Mesodermal cell (in vitro differentiated cells): ENCODE data around the gene NPSR1.
"Not testable (repeated sequence)": the region's sequence is repeated elsewhere in the genome, so short reads cannot be mapped to it uniquely, and the experiment has no call there.

Source experiments
- H3K27ac ChIP-seq: 2 replicates; pipeline ENCODE4 v1.7.0; 2013; ENCODE audit warnings: mild to moderate bottlenecking, low read depth, low read length, moderate library complexity; ENCODE audit not compliant: severe bottlenecking
- H3K36me3 ChIP-seq: 2 replicates; pipeline ENCODE4 v1.7.1; 2013; ENCODE audit warnings: mild to moderate bottlenecking, low read length, moderate library complexity; ENCODE audit not compliant: control insufficient read depth, insufficient read depth
- H3K4me1 ChIP-seq: one replicate; pipeline ENCODE4 v1.7.1; 2013; ENCODE audit warnings: mild to moderate bottlenecking, low read length; ENCODE audit not compliant: insufficient read depth, control insufficient read depth, poor library complexity, severe bottlenecking
- H3K4me3 ChIP-seq: 2 replicates; pipeline ENCODE4 v1.7.0; 2013; ENCODE audit warnings: low read length, control low read depth, mild to moderate bottlenecking; ENCODE audit not compliant: insufficient read depth, poor library complexity, severe bottlenecking; ENCODE audit errors: extremely low read depth
- H3K9me3 ChIP-seq: 2 replicates; pipeline ENCODE4 v1.7.1; 2013; ENCODE audit warnings: mild to moderate bottlenecking, low read length, moderate library complexity; ENCODE audit not compliant: control insufficient read depth
- WGBS, 2 experiments: methylation state at CpG; one replicate each; pipeline ENCODE4 v1.1.5; 2013; ENCODE audit warnings: missing lambda C conversion rate in 2 of 2; ENCODE audit not compliant: insufficient coverage in 2 of 2; 5-methylcytosine and 5-hydroxymethylcytosine counted together

The NPSR1 gene

DNA sequence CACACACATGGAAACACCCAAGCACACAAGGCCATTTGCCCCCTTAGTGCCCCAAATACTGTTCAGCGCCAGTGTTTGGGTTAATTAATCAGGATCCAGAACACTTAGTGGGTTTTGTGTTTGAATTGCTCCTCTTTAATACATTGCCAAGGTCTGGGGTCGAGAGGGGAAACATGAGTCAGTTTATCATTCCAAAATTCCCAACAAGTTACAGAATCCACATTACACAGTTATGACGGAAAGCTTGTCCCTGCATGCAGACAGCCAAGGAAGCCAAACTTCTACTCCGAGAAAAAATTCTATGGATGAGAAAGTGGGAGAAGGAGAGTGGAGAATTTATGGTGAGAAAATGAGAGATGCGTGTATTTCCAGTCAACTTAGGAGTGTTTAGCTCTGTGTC, 189.0 kb downstream of the NPSR1 start:
- Histone ChIP-seq H3K27ac (no peak overlapping the region), H3K36me3 (no peaks in the 10 kb centered on the region), H3K4me3 (no peak overlapping the region), H3K4me1 (peaks cover 25% of the 10 kb centered on the region), H3K9me3 (no peaks in the 10 kb centered on the region)
- WGBS, 2 experiments, result 93 to 97% methylated on average over 3 of the region's 5 CpGs

DNA sequence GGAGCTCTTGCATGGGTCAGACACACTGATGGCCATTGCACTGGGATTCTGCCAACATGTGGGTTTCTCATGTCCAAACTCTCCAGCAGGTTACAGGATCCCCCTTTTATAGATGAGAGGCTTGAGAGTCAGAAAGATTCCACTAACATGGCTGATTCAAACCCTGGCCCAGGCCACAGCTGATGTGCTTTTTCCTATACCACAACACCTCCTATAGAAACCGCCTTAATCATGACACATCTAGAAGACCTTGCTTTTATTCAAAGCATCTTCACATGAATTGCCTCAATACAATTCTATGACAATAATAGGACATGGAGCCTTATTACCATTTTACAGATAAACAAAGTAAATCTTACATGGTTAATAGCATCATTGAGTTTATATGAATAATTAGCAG, 190.7 kb downstream of the NPSR1 start:
- Histone ChIP-seq H3K4me1 (peaks cover 32% of the 10 kb centered on the region), H3K27ac (no peak overlapping the region), H3K36me3 (no peaks in the 10 kb centered on the region), H3K9me3 (no peaks in the 10 kb centered on the region), H3K4me3 (no peak overlapping the region)
- WGBS, 2 experiments, result 100% methylated on average over 1 of the region's 1 CpG; no CpG with 5 or more reads in 1 of the 2 experiments

DNA sequence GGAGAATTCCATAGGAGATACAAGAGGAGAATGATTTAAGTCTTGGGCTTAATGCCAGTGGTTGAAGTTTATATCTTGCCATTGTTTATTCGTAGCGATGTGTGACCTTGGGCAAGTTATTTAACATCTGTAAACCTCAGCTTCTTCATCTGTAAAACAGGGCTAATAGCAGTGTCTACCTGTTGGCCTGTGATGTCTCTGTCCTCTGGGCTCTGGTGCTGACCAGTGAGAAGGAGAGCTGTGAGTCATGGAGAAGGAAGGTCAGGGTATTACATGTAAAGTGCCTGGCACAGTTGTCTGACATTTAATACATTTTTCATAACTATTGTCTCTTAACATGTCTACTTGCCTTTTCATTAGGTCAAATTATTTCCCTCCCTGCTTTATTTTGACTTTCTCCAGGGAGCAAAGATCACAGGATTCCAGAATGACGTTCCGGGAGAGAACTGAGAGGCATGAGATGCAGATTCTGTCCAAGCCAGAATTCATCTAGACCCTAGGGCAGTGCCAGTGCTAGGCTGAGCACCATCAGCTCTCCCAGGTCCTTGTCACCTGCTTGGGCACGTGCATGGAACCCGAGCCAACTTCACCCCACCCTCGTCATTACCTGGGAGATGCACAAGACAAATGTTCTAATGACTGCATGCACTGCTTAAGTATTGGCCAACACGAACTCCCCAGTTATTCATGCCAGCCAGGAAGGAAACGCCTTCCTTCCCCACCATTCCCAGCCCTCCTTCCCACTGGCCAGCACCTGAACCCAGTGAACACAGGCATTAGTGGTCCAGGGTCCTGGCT, 191.3 kb downstream of the NPSR1 start:
- 96 to 97% methylated on average over 6 to 8 of the region's 9 CpGs for WGBS, 2 experiments
- peaks cover 31% of the 10 kb centered on the region for H3K4me1 ChIP-seq
- no peak overlapping the region for H3K27ac ChIP-seq
- no peaks in the 10 kb centered on the region for H3K9me3 ChIP-seq
- H3K4me3 ChIP-seq, result no peak overlapping the region
- no peaks in the 10 kb centered on the region for H3K36me3 ChIP-seq

DNA sequence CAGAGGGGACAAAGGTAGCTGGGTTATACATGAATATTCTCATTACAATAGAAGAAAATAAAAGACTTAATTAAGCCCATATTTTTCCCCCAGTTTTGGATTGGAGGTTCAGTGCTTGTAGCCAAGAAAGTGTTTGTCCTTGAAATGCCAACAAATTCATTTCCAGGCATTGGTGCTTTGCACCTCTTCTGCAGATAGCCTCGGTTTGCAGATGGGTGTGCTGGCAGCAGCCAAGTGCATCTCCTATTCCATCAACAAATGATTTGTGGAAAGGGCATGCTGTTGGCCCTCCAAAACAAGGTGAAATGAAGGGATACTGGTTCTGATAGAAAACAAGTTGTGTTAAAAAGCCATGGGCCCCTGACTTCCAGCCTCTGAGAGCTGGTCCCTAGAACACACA, 192.0 kb downstream of the NPSR1 start:
- Histone ChIP-seq H3K27ac (no peak overlapping the region), H3K9me3 (no peaks in the 10 kb centered on the region)
- WGBS, 2 experiments, result no CpG with 5 or more reads among the region's 1 CpG

DNA sequence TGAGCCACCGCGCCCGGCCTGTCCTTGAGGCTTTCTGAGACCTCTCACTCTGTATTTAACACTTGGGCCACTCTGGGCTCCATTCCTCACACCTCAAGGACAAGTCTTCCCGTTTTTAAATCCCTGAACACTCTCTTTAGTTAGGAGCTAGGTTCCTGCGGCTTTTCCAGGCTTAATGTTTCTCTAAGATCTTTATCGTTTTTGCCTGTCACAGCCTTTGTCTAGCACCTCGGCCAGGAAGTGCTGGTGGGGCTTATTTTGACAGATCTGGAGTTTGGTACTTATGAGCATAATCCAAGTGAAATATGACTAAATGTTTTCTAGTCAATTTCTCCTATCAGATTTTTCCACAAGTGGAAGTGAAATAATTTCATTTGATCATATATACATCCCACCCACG, 192.7 kb downstream of the NPSR1 start:
- 88 to 91% methylated on average over 4 to 6 of the region's 8 CpGs for WGBS, 2 experiments
- Histone ChIP-seq H3K36me3 (no peaks in the 10 kb centered on the region), H3K4me3 (no peak overlapping the region), H3K27ac (no peak overlapping the region), H3K4me1 (peaks cover 19% of the 10 kb centered on the region), H3K9me3 (no peaks in the 10 kb centered on the region)

More for the DNA sequence above, 192.0 kb downstream of the NPSR1 start:
- H3K4me1 ChIP-seq, result peaks cover 24% of the 10 kb centered on the region
- no peak overlapping the region for H3K4me3 ChIP-seq
- no peaks in the 10 kb centered on the region for H3K36me3 ChIP-seq

DNA sequence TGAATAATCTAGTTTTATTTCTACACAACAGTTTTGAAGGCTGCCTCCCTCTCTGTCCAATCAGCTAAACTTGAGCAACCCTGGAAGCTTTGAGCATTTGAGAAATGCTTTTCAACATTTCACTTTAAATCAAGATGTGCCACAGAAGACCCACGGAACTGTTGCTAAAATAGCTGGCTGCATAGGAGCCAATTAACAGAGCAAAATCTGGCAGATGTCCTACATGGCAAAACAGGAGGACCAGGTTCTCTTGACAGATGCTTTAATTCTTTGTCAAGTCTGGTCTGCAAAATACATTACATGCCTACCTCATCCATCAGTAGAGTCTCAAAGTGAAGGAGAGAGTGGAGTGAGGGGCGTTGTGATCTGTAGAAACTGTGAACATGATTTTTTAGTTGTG, 193.4 kb downstream of the NPSR1 start:
- Histone ChIP-seq H3K36me3 (no peaks in the 10 kb centered on the region), H3K4me1 (peaks cover 18% of the 10 kb centered on the region), H3K9me3 (no peaks in the 10 kb centered on the region), H3K27ac (peak overlapping the region; percentile 41), H3K4me3 (no peak overlapping the region)
- 78 to 87% methylated on average over 1 to 2 of the region's 2 CpGs for WGBS, 2 experiments

DNA sequence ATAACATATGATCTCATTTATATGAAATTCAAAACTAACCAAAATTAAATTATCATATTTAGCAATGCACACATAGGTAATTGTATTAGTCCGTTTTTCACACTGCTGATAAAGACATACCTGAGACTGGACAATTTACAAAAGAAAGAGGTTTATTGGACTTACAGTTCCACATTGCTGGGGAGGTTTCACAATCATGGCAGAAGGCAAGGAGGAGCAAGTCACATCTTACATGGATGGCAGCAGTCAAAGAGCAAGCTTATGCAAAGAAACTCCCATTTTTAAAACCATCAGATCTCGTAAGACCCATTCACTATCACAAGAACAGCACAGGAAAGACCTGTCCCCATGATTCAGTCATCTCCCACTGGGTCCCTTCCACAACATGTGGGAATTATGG, 200.4 kb downstream of the NPSR1 start:
- not testable (repeated sequence) for H3K27ac ChIP-seq, H3K4me1 ChIP-seq, H3K9me3 ChIP-seq, H3K4me3 ChIP-seq, H3K36me3 ChIP-seq
- no CpG with 5 or more reads among the region's 2 CpGs for WGBS, 2 experiments

DNA sequence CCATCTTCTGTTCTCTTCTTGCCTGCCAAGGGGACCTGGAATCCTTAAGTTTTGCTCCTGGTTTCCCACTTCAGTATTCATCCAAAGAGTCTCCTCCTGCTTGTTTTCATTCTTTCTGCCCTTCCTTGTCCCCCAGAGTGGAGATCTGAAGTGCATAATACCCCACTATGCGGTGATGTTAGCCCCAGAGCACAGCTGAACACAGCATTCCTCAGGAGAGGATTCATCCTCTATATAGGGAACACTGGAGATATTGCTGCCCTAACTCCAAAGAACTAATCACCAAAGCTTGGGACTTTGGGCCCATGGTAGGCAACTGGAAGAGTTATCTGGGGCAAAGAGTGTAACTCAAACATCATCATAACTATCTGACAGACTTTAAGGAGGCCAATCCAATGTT, 201.3 kb downstream of the NPSR1 start:
- H3K36me3 ChIP-seq, H3K9me3 ChIP-seq, H3K4me3 ChIP-seq, H3K4me1 ChIP-seq, H3K27ac ChIP-seq: not testable (repeated sequence)
- WGBS, 2 experiments, result 100% methylated on average over 1 of the region's 1 CpG; no CpG with 5 or more reads in 1 of the 2 experiments

DNA sequence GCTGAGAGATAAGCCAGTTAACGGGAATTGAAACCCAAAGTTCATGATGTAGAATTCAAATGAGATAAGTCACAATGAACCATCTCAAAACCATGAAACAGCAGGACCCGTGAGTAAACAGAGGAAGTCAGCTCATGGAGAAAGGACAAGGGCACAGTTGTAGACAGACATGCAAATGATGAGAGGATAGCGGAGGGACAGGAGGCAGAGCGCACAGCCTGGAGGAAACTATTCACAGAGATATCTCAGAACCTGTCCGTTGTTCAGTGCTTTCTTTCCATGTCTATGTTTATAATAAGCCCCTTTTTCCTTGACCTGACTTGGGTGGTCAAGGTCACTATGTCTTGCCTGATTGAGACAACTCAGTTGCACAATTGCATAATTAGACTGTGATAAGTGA, 208.2 kb downstream of the NPSR1 start:
- not testable (repeated sequence) for H3K9me3 ChIP-seq, H3K36me3 ChIP-seq, H3K27ac ChIP-seq, H3K4me3 ChIP-seq, H3K4me1 ChIP-seq
- WGBS, 2 experiments, result 100% methylated on average over 2 of the region's 5 CpGs

DNA sequence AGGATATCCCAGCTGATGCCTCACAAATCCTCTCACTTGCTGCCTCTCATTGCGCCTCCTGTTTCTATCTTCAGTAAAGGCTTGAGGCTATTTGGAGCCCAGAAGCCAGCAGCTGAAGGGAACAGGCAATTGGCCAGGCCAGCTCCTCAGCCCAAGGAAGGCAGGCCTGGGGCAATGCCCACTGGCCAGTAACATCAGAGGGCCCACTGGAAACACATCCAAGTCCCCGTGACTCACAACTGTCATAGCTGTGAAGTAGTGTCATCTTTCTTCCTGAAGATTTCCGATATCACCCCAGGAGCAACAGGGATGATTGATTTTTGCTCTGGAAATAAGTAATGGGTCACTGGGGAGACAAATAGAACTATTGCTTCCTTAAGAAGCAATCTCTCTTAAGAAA, 209.3 kb downstream of the NPSR1 start:
- not testable (repeated sequence) for H3K4me1 ChIP-seq, H3K27ac ChIP-seq, H3K9me3 ChIP-seq, H3K36me3 ChIP-seq, H3K4me3 ChIP-seq
- no CpG with 5 or more reads among the region's 3 CpGs for WGBS, 2 experiments

DNA sequence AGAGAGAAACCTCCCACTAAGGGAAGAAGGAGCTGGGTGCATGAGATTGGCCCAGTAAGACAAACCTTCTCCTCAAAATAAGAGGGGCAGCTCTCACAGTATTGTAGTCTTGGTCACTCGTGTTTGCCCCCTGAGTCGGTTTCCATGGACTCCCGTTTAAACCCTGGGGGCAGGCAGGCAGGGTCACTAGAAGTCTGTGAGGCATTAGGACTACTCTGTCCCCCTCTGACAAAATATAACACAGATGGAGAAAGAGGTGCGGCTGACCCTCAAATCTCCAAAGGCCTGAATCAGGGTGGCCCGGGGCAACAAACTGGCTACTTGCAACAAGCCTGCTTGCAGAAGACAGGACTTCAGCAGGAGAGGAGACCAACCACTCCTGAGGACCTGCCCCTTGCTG, 210.6 kb downstream of the NPSR1 start:
- not testable (repeated sequence) for H3K36me3 ChIP-seq, H3K4me3 ChIP-seq, H3K4me1 ChIP-seq, H3K9me3 ChIP-seq, H3K27ac ChIP-seq
- 88 to 92% methylated on average over 4 of the region's 5 CpGs for WGBS, 2 experiments
